ENCODE measurements around the gene MYT1. TPM values are rescaled to one million over a fixed set of nuclear protein-coding genes. Genes with fewer than 3 reads are reported as not detected.

The MYT1 gene
- polyA plus RNA-seq, 1 donor from 2014 or later = 35.8 TPM

GRCh38 chr20:64269604-64270411 is 105.6 kb downstream of the MYT1 start:
- no peaks in the 10 kb centered on the region for H4K20me1 ChIP-seq (ENCODE audit: insufficient read depth)
- no peaks in the 10 kb centered on the region for H3K9me3 ChIP-seq (ENCODE audit: low read length)
- H3K79me2 ChIP-seq (replicated peaks; ENCODE audit: insufficient read depth, low read length) = no peaks in the 10 kb centered on the region
- no peak overlapping the region for H3K4me2 ChIP-seq (ENCODE audit: low read length)
- TF ChIP-seq RAD21 (conservative IDR thresholded peaks at IDR 0.05) = no peak
- TF ChIP-seq REST (IDR thresholded peaks at IDR 0.05; ENCODE audit: borderline replicate concordance) = no peak
- TF ChIP-seq EP300 (conservative IDR thresholded peaks at IDR 0.05; ENCODE audit: poor library complexity, severe bottlenecking) = no peak
- no peak for TF ChIP-seq TAF1 (IDR thresholded peaks at IDR 0.05; ENCODE audit: low read depth)
- no peak for TF ChIP-seq SMC3 (conservative IDR thresholded peaks at IDR 0.05; ENCODE audit: poor library complexity)
- no peaks in the 10 kb centered on the region for H3K9me2 ChIP-seq (ENCODE audit: insufficient read depth, low read length)
- H3K4me3 ChIP-seq (ENCODE audit: low read length) = no peak overlapping the region
- no peaks in the 10 kb centered on the region for H3K36me3 ChIP-seq (ENCODE audit: insufficient read depth, low read length)
- H3K27me3 ChIP-seq (ENCODE audit: insufficient read depth, low read depth, low read length) = no peaks in the 10 kb centered on the region
- H3F3A ChIP-seq (ENCODE audit: insufficient read depth, low read length, poor library complexity, severe bottlenecking) = no peaks in the 10 kb centered on the region
- no peak overlapping the region for H3K27ac ChIP-seq (ENCODE audit: low read length)
- H3K9ac ChIP-seq (ENCODE audit: low read length) = no peak overlapping the region
- no peak overlapping the region for H2AFZ ChIP-seq (ENCODE audit: low read depth, low read length)

- H3K27me3 ChIP-seq (ENCODE audit: insufficient read depth, low read depth, low read length) = no peaks in the 10 kb centered on the region
- H4K20me1 ChIP-seq (ENCODE audit: insufficient read depth) = no peaks in the 10 kb centered on the region
- H3K79me2 ChIP-seq (replicated peaks; ENCODE audit: insufficient read depth, low read length) = no peaks in the 10 kb centered on the region
- H3K36me3 ChIP-seq (ENCODE audit: insufficient read depth, low read length) = no peaks in the 10 kb centered on the region
- H3K9me2 ChIP-seq (ENCODE audit: insufficient read depth, low read length) = no peaks in the 10 kb centered on the region
- no peaks in the 10 kb centered on the region for H3K9me3 ChIP-seq (ENCODE audit: low read length)
- H3K9ac ChIP-seq (ENCODE audit: low read length) = no peak overlapping the region
- peak overlapping the region; percentile 5 for H3K27ac ChIP-seq (ENCODE audit: low read length)
- H3F3A ChIP-seq (ENCODE audit: insufficient read depth, low read length, poor library complexity, severe bottlenecking) = no peaks in the 10 kb centered on the region
- no peak overlapping the region for H2AFZ ChIP-seq (ENCODE audit: low read depth, low read length)
- H3K4me2 ChIP-seq (ENCODE audit: low read length) = no peak overlapping the region
- no peak overlapping the region for H3K4me3 ChIP-seq (ENCODE audit: low read length)
- TF ChIP-seq RAD21 (conservative IDR thresholded peaks at IDR 0.05) (no peak), EP300 (conservative IDR thresholded peaks at IDR 0.05; ENCODE audit: poor library complexity, severe bottlenecking) (no peak), EZH2 (IDR thresholded peaks at IDR 0.05; ENCODE audit: borderline replicate concordance, insufficient read depth, low read length, poor library complexity, severe bottlenecking) (no peak), MXI1 (conservative IDR thresholded peaks at IDR 0.05; ENCODE audit: poor library complexity, severe bottlenecking) (no peak), SMC3 (conservative IDR thresholded peaks at IDR 0.05; ENCODE audit: poor library complexity) (no peak), CTCF (IDR thresholded peaks at IDR 0.05; ENCODE audit: poor library complexity, severe bottlenecking) (no peak)
Observed at GRCh38 chr20:64271636-64272035, 107.4 kb downstream of the MYT1 start.

All from neural cell (in vitro differentiated cells).